Measurements from ENCODE around the gene KIF21A. TPM values are rescaled to one million over a fixed set of nuclear protein-coding genes. Genes with fewer than 3 reads are reported as not detected.

The KIF21A gene
- total and polyA plus RNA-seq, 12 donors = 11.4 to 71.8 (median 49.9) TPM

GRCh38 chr12:39319180-39319579 lies 123.7 kb downstream of the KIF21A start:
- Histone ChIP-seq H3K4me3 (no peak overlapping the region), H3K4me1 (no peaks in the 10 kb centered on the region), H3K9me3 (no peaks in the 10 kb centered on the region), H3K27me3 (no peaks in the 10 kb centered on the region), H3K27ac (no peak overlapping the region), H3K36me3 (peaks cover 0 to 54% (median 0%) of the 10 kb centered on the region in 9 donors)
- WGBS, 2 donors = 82 to 87% methylated on average over 3 of the region's 3 CpGs
- ATAC-seq (no peak), DNase-seq (no peak)
- no peak for TF ChIP-seq CTCF (IDR thresholded peaks at IDR 0.05)
- intact Hi-C loops (cut with DNase I) = loop anchor here in 1 of 10 donors (10.0 kb wide), 1 partner anchor 126 kb away; the partner anchor contains the start of gene KIF21A

- intact Hi-C loops (cut with DNase I) = loop anchor here in 2 of 10 donors (5.0 to 10.0 kb wide), 2 partner anchors 48 to 130 kb away; partner anchors contain the start of gene KIF21A (in 1 of the 2)
- no peak for TF ChIP-seq CTCF (IDR thresholded peaks at IDR 0.05)
- Histone ChIP-seq H3K4me1 (no peaks in the 10 kb centered on the region), H3K9me3 (no peaks in the 10 kb centered on the region), H3K36me3 (peaks cover 0 to 45% (median 0%) of the 10 kb centered on the region in 9 donors), H3K27me3 (no peaks in the 10 kb centered on the region), H3K27ac (no peak overlapping the region), H3K4me3 (no peak overlapping the region)
- no peak for DNase-seq
- no peak for ATAC-seq
Measured at GRCh38 chr12:39314547-39314946, 128.4 kb downstream of the KIF21A start.

GRCh38 chr12:39309516-39309915 lies 133.4 kb downstream of the KIF21A start:
- Histone ChIP-seq H3K4me1 (no peaks in the 10 kb centered on the region), H3K27me3 (no peaks in the 10 kb centered on the region), H3K27ac (no peak overlapping the region), H3K9me3 (no peaks in the 10 kb centered on the region), H3K36me3 (peaks cover 0 to 47% (median 14%) of the 10 kb centered on the region in 9 donors), H3K4me3 (no peak overlapping the region)
- TF ChIP-seq CTCF (IDR thresholded peaks at IDR 0.05) = no peak
- ATAC-seq (no peak), DNase-seq (no peak)
- WGBS, 2 donors = 82 to 84% methylated on average over 4 of the region's 4 CpGs
- intact Hi-C loops (cut with DNase I) = no loop called here

- H3K9me3 ChIP-seq = no peaks in the 10 kb centered on the region
- no peaks in the 10 kb centered on the region for H3K27me3 ChIP-seq
- peaks cover 0 to 60% (median 11%) of the 10 kb centered on the region in 9 donors for H3K36me3 ChIP-seq
- ATAC-seq (no peak), DNase-seq (no peak)
- intact Hi-C loops (cut with DNase I) = no loop called here
- no peak for TF ChIP-seq CTCF (IDR thresholded peaks at IDR 0.05)
- no peaks in the 10 kb centered on the region for H3K4me1 ChIP-seq
- no peak overlapping the region for H3K27ac ChIP-seq
- no peak overlapping the region for H3K4me3 ChIP-seq
Measured at GRCh38 chr12:39301422-39301821, 141.5 kb downstream of the KIF21A start.
